Duodenal mucosa (tissue), 2 donors: ENCODE results near the gene CFAP45.

Experiments
- H3K27ac ChIP-seq: one replicate; pipeline ENCODE4 v1.7.0; 2013; ENCODE audit warnings: low read depth, low read length
- H3K27me3 ChIP-seq, 2 donors: one replicate each; pipeline ENCODE4 v1.7.0; 2013; ENCODE audit warnings: low read length in 2 of 2, control low read depth in 1 of 2; ENCODE audit not compliant: insufficient read depth in 2 of 2, control insufficient read depth in 1 of 2
- H3K36me3 ChIP-seq, 2 donors: one replicate each; pipeline ENCODE4 v1.7.0; 2013; ENCODE audit warnings: low read length in 2 of 2, control low read depth in 1 of 2; ENCODE audit not compliant: insufficient read depth in 2 of 2, control insufficient read depth in 1 of 2
- H3K4me1 ChIP-seq, 2 donors: one replicate each; pipeline ENCODE4 v1.7.0; 2013; ENCODE audit warnings: low read length in 2 of 2, control low read depth in 1 of 2; ENCODE audit not compliant: insufficient read depth in 2 of 2, control insufficient read depth in 1 of 2
- H3K4me3 ChIP-seq, 2 donors: one replicate each; pipeline ENCODE4 v1.7.0; 2013; ENCODE audit warnings: low read length in 2 of 2, low read depth in 1 of 2
- H3K9ac ChIP-seq, 2 donors: one replicate each; pipeline ENCODE4 v1.7.0; 2013; ENCODE audit warnings: low read length in 2 of 2, low read depth in 1 of 2
- H3K9me3 ChIP-seq, 2 donors: one replicate each; pipeline ENCODE4 v1.7.0; 2013; ENCODE audit warnings: low read length in 2 of 2, control low read depth in 1 of 2; ENCODE audit not compliant: control insufficient read depth in 1 of 2

CFAP45 gene

GRCh38 chr1:159942632-159943277 is 42.8 kb upstream of the CFAP45 start:
- H3K36me3 ChIP-seq: no peaks in the 10 kb centered on the region
- H3K9me3 ChIP-seq: no peaks in the 10 kb centered on the region
- no peak overlapping the region for H3K27ac ChIP-seq
- H3K27me3 ChIP-seq: peaks cover 7 to 8% of the 10 kb centered on the region in 2 donors
- H3K4me3 ChIP-seq: no peak overlapping the region
- peaks cover 54 to 57% of the 10 kb centered on the region in 2 donors for H3K4me1 ChIP-seq
- H3K9ac ChIP-seq: no peak overlapping the region

- Histone ChIP-seq H3K4me1 (peaks cover 62 to 66% of the 10 kb centered on the region in 2 donors), H3K27me3 (peaks cover 7 to 8% of the 10 kb centered on the region in 2 donors), H3K4me3 (no peak overlapping the region), H3K9ac (no peak overlapping the region), H3K27ac (no peak overlapping the region), H3K36me3 (no peaks in the 10 kb centered on the region), H3K9me3 (no peaks in the 10 kb centered on the region)
Observed at GRCh38 chr1:159941591-159942560, 41.9 kb upstream of the CFAP45 start.

- Histone ChIP-seq H3K4me1 (peaks cover 64 to 70% of the 10 kb centered on the region in 2 donors), H3K9me3 (no peaks in the 10 kb centered on the region), H3K36me3 (no peaks in the 10 kb centered on the region), H3K27ac (no peak overlapping the region), H3K9ac (no peak overlapping the region), H3K4me3 (no peak overlapping the region), H3K27me3 (peaks cover 7 to 8% of the 10 kb centered on the region in 2 donors)
Observed at GRCh38 chr1:159941141-159941540, 41.2 kb upstream of the CFAP45 start.

GRCh38 chr1:159940006-159940620 is 40.1 kb upstream of the CFAP45 start:
- peaks cover 59 to 61% of the 10 kb centered on the region in 2 donors for H3K4me1 ChIP-seq

GRCh38 chr1:159939678-159940002 is 39.7 kb upstream of the CFAP45 start:
- Histone ChIP-seq H3K27me3 (peaks cover 4 to 11% of the 10 kb centered on the region in 2 donors), H3K9me3 (no peaks in the 10 kb centered on the region), H3K4me3 (no peak overlapping the region), H3K4me1 (peaks cover 54 to 58% of the 10 kb centered on the region in 2 donors), H3K9ac (no peak overlapping the region), H3K27ac (no peak overlapping the region), H3K36me3 (no peaks in the 10 kb centered on the region)

More at GRCh38 chr1:159940006-159940620, 40.1 kb upstream of the CFAP45 start:
- Histone ChIP-seq H3K4me3 (no peak overlapping the region), H3K27ac (no peak overlapping the region), H3K9ac (no peak overlapping the region), H3K27me3 (peaks cover 4 to 8% of the 10 kb centered on the region in 2 donors), H3K9me3 (no peaks in the 10 kb centered on the region), H3K36me3 (no peaks in the 10 kb centered on the region)

- peaks cover 49 to 53% of the 10 kb centered on the region in 2 donors for H3K4me1 ChIP-seq
- no peak overlapping the region for H3K9ac ChIP-seq
- H3K4me3 ChIP-seq: no peak overlapping the region
- H3K27me3 ChIP-seq: peaks cover 4 to 5% of the 10 kb centered on the region in 2 donors
- no peaks in the 10 kb centered on the region for H3K36me3 ChIP-seq
- H3K9me3 ChIP-seq: no peaks in the 10 kb centered on the region
- H3K27ac ChIP-seq: no peak overlapping the region
Observed at GRCh38 chr1:159938905-159939677, 39.1 kb upstream of the CFAP45 start.

GRCh38 chr1:159938211-159938852 is 38.4 kb upstream of the CFAP45 start:
- Histone ChIP-seq H3K9me3 (no peaks in the 10 kb centered on the region), H3K9ac (peak overlapping the region in 1 of 2 donors; percentile 47), H3K4me3 (no peak overlapping the region), H3K27me3 (peaks cover 3 to 4% of the 10 kb centered on the region in 2 donors), H3K36me3 (no peaks in the 10 kb centered on the region), H3K4me1 (peaks cover 49 to 53% of the 10 kb centered on the region in 2 donors), H3K27ac (no peak overlapping the region)

GRCh38 chr1:159937054-159937750 is 37.2 kb upstream of the CFAP45 start:
- Histone ChIP-seq H3K27ac (peak overlapping the region; percentile 33), H3K4me3 (peak overlapping the region in 1 of 2 donors; percentile 4), H3K9ac (peak overlapping the region; percentile 41 to 47), H3K36me3 (no peaks in the 10 kb centered on the region), H3K9me3 (no peaks in the 10 kb centered on the region), H3K27me3 (peaks cover 0 to 3% of the 10 kb centered on the region in 2 donors), H3K4me1 (peaks cover 49% of the 10 kb centered on the region in 2 donors)
